PC-3 (cell line): ENCODE data around the gene PSMD13. TPM values are rescaled to one million over a fixed set of nuclear protein-coding genes. Genes with fewer than 3 reads are reported as not detected.

Experiments
- ATAC-seq: fragments of 200-7000 bp; cut with Tn5 transposase; 2 replicates; pipeline ENCODE4 v1.9.1; 2020; ENCODE audit warnings: mild to moderate bottlenecking, moderate library complexity
- BruUV-seq: library from RNA; stranded (reverse); fragments of 400-500 nt; replicated peaks from 2 replicates; lab custom pipeline; 2021; lab: Mats Ljungman, UMichigan
- CTCF ChIA-PET: fragments of 300-600 bp; sonication (Branson Sonifier 250); formaldehyde crosslinking; loops from one replicate; lab custom pipeline; 2022; ENCODE audit warnings: antibody characterized with exemption; lab: Charles Lee
- POLR2A ChIA-PET: fragments of 300-600 bp; sonication (Branson Sonifier 250); formaldehyde crosslinking; loops from one replicate; lab custom pipeline; 2022; ENCODE audit warnings: antibody characterized with exemption; ENCODE audit not compliant: unreplicated experiment; lab: Charles Lee
- DNase-seq: peaks from one replicate; pipeline ENCODE4 v3.0.0-alpha.2; 2015
- H2AFZ ChIP-seq: fragments of 300-600 bp; sonication (generic); 2 replicates; pipeline ENCODE4 v1.6.0; 2016; ENCODE audit warnings: antibody characterized with exemption, low read length
- H3F3A ChIP-seq: fragments of 300-600 bp; sonication (generic); one replicate; pipeline ENCODE4 v1.6.0; 2017; ENCODE audit warnings: antibody characterized with exemption, low read length, control low read depth, mild to moderate bottlenecking; ENCODE audit not compliant: unreplicated experiment
- H3K27ac ChIP-seq: fragments of 300-600 bp; sonication (generic); 2 replicates; pipeline ENCODE4 v1.5.1; 2016; ENCODE audit warnings: mild to moderate bottlenecking, low read length
- H3K27me3 ChIP-seq: fragments of 300-600 bp; sonication (generic); 2 replicates; pipeline ENCODE4 v1.6.1; 2016; ENCODE audit warnings: low read length, mixed read lengths
- H3K36me3 ChIP-seq: fragments of 300-600 bp; sonication (generic); 2 replicates; pipeline ENCODE4 v1.6.1; 2016; ENCODE audit warnings: low read depth, mixed run types, low read length, mixed read lengths
- H3K4me1 ChIP-seq: fragments of 300-600 bp; sonication (generic); 2 replicates; pipeline ENCODE4 v1.5.1; 2016; ENCODE audit warnings: low read length; ENCODE audit not compliant: insufficient read depth
- H3K4me2 ChIP-seq: fragments of 300-600 bp; sonication (generic); 2 replicates; pipeline ENCODE4 v1.6.0; 2016; ENCODE audit warnings: low read length
- H3K4me3 ChIP-seq: fragments of 300-600 bp; sonication (generic); 2 replicates; pipeline ENCODE4 v1.5.1; 2016; ENCODE audit warnings: mild to moderate bottlenecking, low read length, mixed read lengths
- H3K79me2 ChIP-seq: fragments of 300-600 bp; sonication (generic); 2 replicates; pipeline ENCODE4 v1.6.1; 2017; ENCODE audit warnings: low read length, mixed read lengths
- H3K9ac ChIP-seq: fragments of 300-600 bp; sonication (generic); 2 replicates; pipeline ENCODE4 v1.6.0; 2016; ENCODE audit warnings: mild to moderate bottlenecking, low read length
- H3K9me2 ChIP-seq: fragments of 300-600 bp; sonication (generic); replicated peaks from 2 replicates; pipeline ENCODE4 v1.6.1; 2016; ENCODE audit warnings: mixed run types, low read length, mixed read lengths
- H3K9me3 ChIP-seq: fragments of 300-600 bp; sonication (generic); 2 replicates; pipeline ENCODE4 v1.6.1; 2016; ENCODE audit warnings: low read length, mixed read lengths
- H4K20me1 ChIP-seq: fragments of 300-600 bp; sonication (generic); 2 replicates; pipeline ENCODE4 v1.6.1; 2016; ENCODE audit warnings: low read length, mixed read lengths
- EZH2 ChIP-seq: fragments of 300-600 bp; sonication (generic); IDR thresholded peaks from one replicate; pipeline ENCODE4 v1.6.1; 2017; ENCODE audit warnings: antibody characterized with exemption, mild to moderate bottlenecking, low read length; ENCODE audit not compliant: unreplicated experiment
- EZH2phosphoT487 ChIP-seq: fragments of 300-600 bp; sonication (generic); IDR thresholded peaks from 2 replicates; pipeline ENCODE4 v1.6.1; 2018; ENCODE audit warnings: mild to moderate bottlenecking, antibody characterized with exemption, low read length, borderline replicate concordance
- intact Hi-C: fragments of 100-400 bp; cut with micrococcal nuclease; formaldehyde crosslinking; loops from 2 replicates; pipeline ENCODE4 v1.9.0; 2023
- total RNA-seq: library from RNA; depleted of rRNA; stranded (reverse); fragments of >200 nt; gene quantifications from 2 replicates; pipeline ENCODE4 v1.2.3, GENCODE V29; 2014
- TF ChIP-seq, protein P1 (sequence below): fragments of 300-600 bp; sonication (generic); conservative IDR thresholded peaks from 2 replicates; pipeline ENCODE4 v1.5.1; 2017; ENCODE audit warnings: antibody characterized with exemption, low read depth, mild to moderate bottlenecking, low read length

PSMD13 gene
- total RNA-seq, 1 experiment from 2014 or later = 255 TPM

DNA sequence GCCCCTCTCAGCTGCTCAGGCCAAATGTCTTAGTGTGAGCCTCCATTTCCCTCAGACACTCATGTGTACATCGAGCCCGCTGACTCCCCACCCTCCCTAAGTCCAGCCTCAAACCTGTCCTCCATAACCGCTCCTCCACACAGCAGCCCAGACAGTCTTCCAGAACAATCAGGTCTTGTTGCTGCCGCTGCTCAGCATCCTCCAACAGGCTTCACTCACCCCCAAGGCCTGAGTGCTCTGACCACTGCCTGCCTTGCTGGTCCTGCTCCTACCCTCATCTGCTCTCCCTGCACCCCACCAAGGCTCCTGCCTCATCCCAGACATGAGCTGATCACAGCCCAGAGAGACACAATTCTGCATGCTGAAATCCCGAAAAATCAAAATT lies 17.1 kb downstream of the PSMD13 start:
- no peaks in the 10 kb centered on the region for H3K79me2 ChIP-seq
- no TSS peak for BruUV-seq
- ATAC-seq = no peak
- DNase-seq = no peak
- H3K27ac ChIP-seq = no peak overlapping the region
- no peaks in the 10 kb centered on the region for H3K9me3 ChIP-seq
- H3K4me2 ChIP-seq = no peak overlapping the region
- intact Hi-C loops = no loop called here
- no peak overlapping the region for H2AFZ ChIP-seq
- no peaks in the 10 kb centered on the region for H3K27me3 ChIP-seq
- H3K9ac ChIP-seq = no peak overlapping the region
- H3K4me3 ChIP-seq = no peak overlapping the region
- peaks cover 25% of the 10 kb centered on the region for H3K36me3 ChIP-seq
- POLR2A ChIA-PET = no interaction called here
- H3K9me2 ChIP-seq = no peaks in the 10 kb centered on the region
- no peaks in the 10 kb centered on the region for H3K4me1 ChIP-seq
- CTCF ChIA-PET = no interaction called here
- H3F3A ChIP-seq = no peaks in the 10 kb centered on the region
- TF ChIP-seq EZH2 (no peak), EZH2phosphoT487 (no peak)
- TF ChIP-seq, protein P1, sequence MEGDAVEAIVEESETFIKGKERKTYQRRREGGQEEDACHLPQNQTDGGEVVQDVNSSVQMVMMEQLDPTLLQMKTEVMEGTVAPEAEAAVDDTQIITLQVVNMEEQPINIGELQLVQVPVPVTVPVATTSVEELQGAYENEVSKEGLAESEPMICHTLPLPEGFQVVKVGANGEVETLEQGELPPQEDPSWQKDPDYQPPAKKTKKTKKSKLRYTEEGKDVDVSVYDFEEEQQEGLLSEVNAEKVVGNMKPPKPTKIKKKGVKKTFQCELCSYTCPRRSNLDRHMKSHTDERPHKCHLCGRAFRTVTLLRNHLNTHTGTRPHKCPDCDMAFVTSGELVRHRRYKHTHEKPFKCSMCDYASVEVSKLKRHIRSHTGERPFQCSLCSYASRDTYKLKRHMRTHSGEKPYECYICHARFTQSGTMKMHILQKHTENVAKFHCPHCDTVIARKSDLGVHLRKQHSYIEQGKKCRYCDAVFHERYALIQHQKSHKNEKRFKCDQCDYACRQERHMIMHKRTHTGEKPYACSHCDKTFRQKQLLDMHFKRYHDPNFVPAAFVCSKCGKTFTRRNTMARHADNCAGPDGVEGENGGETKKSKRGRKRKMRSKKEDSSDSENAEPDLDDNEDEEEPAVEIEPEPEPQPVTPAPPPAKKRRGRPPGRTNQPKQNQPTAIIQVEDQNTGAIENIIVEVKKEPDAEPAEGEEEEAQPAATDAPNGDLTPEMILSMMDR = no peak
- H4K20me1 ChIP-seq = no peaks in the 10 kb centered on the region

DNA sequence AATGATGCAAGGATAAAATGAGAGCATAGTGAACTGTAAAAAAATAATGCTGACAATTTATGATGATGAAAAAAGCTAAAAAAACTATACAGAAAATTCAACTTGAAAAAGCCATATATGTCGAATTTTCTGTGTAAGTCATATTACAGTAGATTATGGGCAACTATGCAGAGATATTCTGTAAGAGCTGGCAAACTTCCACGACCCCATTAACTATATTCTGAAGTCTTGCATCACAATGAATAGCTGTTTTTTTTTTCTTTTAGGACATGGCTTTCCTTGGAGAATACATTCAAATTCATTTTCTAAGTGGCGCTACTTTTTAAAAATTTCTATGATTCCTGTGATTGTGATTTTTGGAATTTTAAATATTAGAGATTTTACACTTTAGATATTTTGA lies 18.4 kb downstream of the PSMD13 start:
- DNase-seq (no peak), ATAC-seq (no peak)
- no peaks in the 10 kb centered on the region for H3K9me3 ChIP-seq
- BruUV-seq = no TSS peak
- H3K4me2 ChIP-seq = no peak overlapping the region
- ChIA-PET POLR2A (no interaction called here), CTCF (no interaction called here)
- no peaks in the 10 kb centered on the region for H3K27me3 ChIP-seq
- H3K4me3 ChIP-seq = no peak overlapping the region
- H3K4me1 ChIP-seq = no peaks in the 10 kb centered on the region
- H3F3A ChIP-seq = no peaks in the 10 kb centered on the region
- no peaks in the 10 kb centered on the region for H3K79me2 ChIP-seq
- peaks cover 19% of the 10 kb centered on the region; the same call in 1 of the 2 replicates for H3K36me3 ChIP-seq
- H3K27ac ChIP-seq = no peak overlapping the region
- TF ChIP-seq EZH2 = no peak
- TF ChIP-seq EZH2phosphoT487 = no peak
- TF ChIP-seq, protein P1 = no peak
- H3K9me2 ChIP-seq = no peaks in the 10 kb centered on the region
- no peak overlapping the region for H2AFZ ChIP-seq
- no peaks in the 10 kb centered on the region for H4K20me1 ChIP-seq
- intact Hi-C loops = no loop called here
- no peak overlapping the region for H3K9ac ChIP-seq

DNA sequence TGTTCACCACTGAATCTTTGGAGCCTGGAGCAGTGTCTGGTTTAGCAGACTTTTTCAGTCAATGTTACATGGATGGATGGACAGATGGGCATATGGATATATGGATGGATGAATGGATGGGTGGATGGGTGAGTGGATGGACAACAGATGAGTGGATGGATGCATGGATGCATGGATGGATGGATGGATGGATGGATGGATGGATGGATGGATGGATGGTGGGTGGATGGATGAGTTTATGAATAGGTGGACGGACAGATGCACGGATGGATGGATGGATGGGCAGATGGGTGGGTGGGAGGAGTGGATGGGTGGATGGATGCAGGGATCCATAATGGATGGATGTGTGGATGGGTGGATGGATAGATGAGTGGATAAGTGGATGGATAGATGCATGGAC lies 19.0 kb downstream of the PSMD13 start:
- no peaks in the 10 kb centered on the region for H3K4me1 ChIP-seq
- H3K4me2 ChIP-seq = no peak overlapping the region
- no peaks in the 10 kb centered on the region for H4K20me1 ChIP-seq
- no peak overlapping the region for H2AFZ ChIP-seq
- H3K79me2 ChIP-seq = no peaks in the 10 kb centered on the region
- no peaks in the 10 kb centered on the region for H3K9me3 ChIP-seq
- no peaks in the 10 kb centered on the region for H3F3A ChIP-seq
- no peaks in the 10 kb centered on the region for H3K9me2 ChIP-seq
- H3K4me3 ChIP-seq = no peak overlapping the region
- ChIA-PET POLR2A (no interaction called here), CTCF (no interaction called here)
- TF ChIP-seq EZH2phosphoT487 (no peak), EZH2 (no peak)
- no peak for ATAC-seq
- no peak overlapping the region for H3K9ac ChIP-seq
- BruUV-seq = no TSS peak
- peaks cover 16% of the 10 kb centered on the region; the same call in 1 of the 2 replicates for H3K36me3 ChIP-seq
- no peaks in the 10 kb centered on the region for H3K27me3 ChIP-seq
- H3K27ac ChIP-seq = no peak overlapping the region
- intact Hi-C loops = no loop called here
- no peak for DNase-seq
